Aorta (tissue), 5 donors: Measurements from ENCODE around the gene RNU1-2. TPM values are rescaled to one million over a fixed set of nuclear protein-coding genes. Genes with fewer than 3 reads are reported as not detected.
"Not testable (repeated sequence)": the region's sequence is repeated elsewhere in the genome, so short reads cannot be mapped to it uniquely, and the experiment has no call there.

Experiments used
- ATAC-seq: fragments of 200-7000 bp; cut with Tn5 transposase; one replicate; pipeline ENCODE4 v1.9.1; 2022; ENCODE audit warnings: moderate library complexity; ENCODE audit not compliant: low FRiP score
- DNase-seq, 2 donors: peaks; one replicate each; pipeline ENCODE4 v3.0.0-alpha.2; 2020
- H3K27ac ChIP-seq, 2 donors: one replicate each; pipeline ENCODE4 v1.5.1; 2013; ENCODE audit warnings: low read length in 2 of 2, mild to moderate bottlenecking in 2 of 2, moderate library complexity in 2 of 2, control low read depth in 1 of 2, inconsistent platforms in 1 of 2, low read depth in 1 of 2
- H3K27me3 ChIP-seq, 2 donors: one replicate each; pipeline ENCODE4 v1.6.1; 2013; ENCODE audit warnings: control low read depth in 1 of 2, low read length in 1 of 2, mild to moderate bottlenecking in 1 of 2, moderate library complexity in 1 of 2; ENCODE audit not compliant: insufficient read depth in 2 of 2, control insufficient read depth in 1 of 2
- H3K36me3 ChIP-seq, 2 donors: one replicate each; pipeline ENCODE4 v1.6.1; 2013; ENCODE audit warnings: control low read depth in 1 of 2, low read length in 1 of 2, mild to moderate bottlenecking in 1 of 2; ENCODE audit not compliant: insufficient read depth in 2 of 2, control insufficient read depth in 1 of 2
- H3K4me1 ChIP-seq, 2 donors: one replicate each; pipeline ENCODE4 v1.6.1; 2013; ENCODE audit warnings: low read length in 2 of 2, control low read depth in 1 of 2, mild to moderate bottlenecking in 1 of 2, moderate library complexity in 1 of 2; ENCODE audit not compliant: insufficient read depth in 2 of 2, control insufficient read depth in 1 of 2
- H3K4me3 ChIP-seq, 2 donors: one replicate each; pipeline ENCODE4 v1.5.1; 2013; ENCODE audit warnings: low read length in 2 of 2, control low read depth in 1 of 2, mild to moderate bottlenecking in 1 of 2
- H3K9me3 ChIP-seq: one replicate; pipeline ENCODE4 v1.6.1; 2013; ENCODE audit warnings: mild to moderate bottlenecking, low read length; ENCODE audit not compliant: control insufficient read depth
- WGBS, 2 donors: extraction: QIAGEN DNeasy Blood & Tissue Kit; methylation state at CpG; one replicate each; pipeline ENCODE4 v1.1.7; 2013; 5-methylcytosine and 5-hydroxymethylcytosine counted together
- intact Hi-C, 2 donors: fragments of 100-400 bp; cut with DNase I; formaldehyde crosslinking; loops; one replicate each; pipeline versions ENCODE4 v1.14.2 to v1.15.0; 2022
- polyA plus RNA-seq, 2 donors: library from polyadenylated mRNA; stranded (reverse); fragments of 200-250 nt; gene quantifications; one replicate each; pipeline ENCODE4 v1.2.3, GENCODE V29; 2013
- total RNA-seq, 2 donors: library from RNA; stranded (reverse); fragmentation: NEBNext Ultra II Directional; extraction: Animal tissue kit (Norgen Biotek cat#: 25700); gene quantifications; one replicate each; pipeline ENCODE4 v1.2.1, GENCODE V29; 2021
- donor health status: healthy with polysubstance abuse.
- donor health status: Bipolar disorder and iron deficiency.
- donor health status: DM: no; HTN: no; CAD: no.
- donor health status: DM: no; HTN: no; CAD: no.
- donor health status: DM: yes; HTN: yes; CAD: no.

RNU1-2 gene
- total and polyA plus RNA-seq, 4 donors: 7,231 to 8,154 TPM; not detected in 2

DNA sequence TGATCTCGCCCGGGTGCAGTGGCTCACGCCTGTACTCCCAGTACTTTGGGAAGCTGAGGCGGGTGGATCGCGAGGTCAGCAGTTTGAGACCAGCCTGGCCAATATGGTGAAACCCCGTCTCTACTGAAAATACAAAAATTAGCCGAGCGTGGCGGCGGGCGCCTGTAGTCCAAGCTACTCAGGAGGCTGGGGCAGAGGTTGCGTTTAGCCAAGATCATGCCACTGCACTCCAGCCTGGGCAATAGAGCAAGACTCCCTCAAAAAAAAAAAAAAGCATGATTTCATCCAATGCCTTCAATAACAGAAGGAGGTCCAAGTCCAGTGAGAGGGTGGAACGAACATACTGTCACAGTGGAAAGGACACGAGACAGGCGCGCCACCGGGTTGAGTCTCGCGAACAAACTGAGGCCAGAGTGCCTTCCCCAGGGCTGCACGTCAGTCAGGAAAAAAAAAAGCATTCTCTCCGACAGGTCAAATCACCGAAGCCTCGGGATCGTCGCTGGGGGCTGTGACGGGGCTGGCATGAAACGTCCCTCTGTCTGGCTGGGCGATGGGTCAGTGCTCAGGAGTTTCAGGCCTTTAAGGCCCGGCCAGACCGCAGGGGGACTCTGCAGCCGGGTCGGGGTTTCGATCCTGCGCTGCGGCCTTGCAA lies 17.5 kb downstream of the RNU1-2 start:
- WGBS, 2 donors: 48 to 49% methylated on average over 36 of the region's 36 CpGs
- no peaks in the 10 kb centered on the region for H3K36me3 ChIP-seq
- no peak overlapping the region for H3K27ac ChIP-seq
- DNase-seq (peak in 1 of 2 donors; percentile 77), ATAC-seq (peak; percentile 28)
- no peaks in the 10 kb centered on the region for H3K27me3 ChIP-seq
- H3K9me3 ChIP-seq: no peaks in the 10 kb centered on the region
- intact Hi-C loops: no loop called here
- H3K4me3 ChIP-seq: no peak overlapping the region
- H3K4me1 ChIP-seq: no peaks in the 10 kb centered on the region

DNA sequence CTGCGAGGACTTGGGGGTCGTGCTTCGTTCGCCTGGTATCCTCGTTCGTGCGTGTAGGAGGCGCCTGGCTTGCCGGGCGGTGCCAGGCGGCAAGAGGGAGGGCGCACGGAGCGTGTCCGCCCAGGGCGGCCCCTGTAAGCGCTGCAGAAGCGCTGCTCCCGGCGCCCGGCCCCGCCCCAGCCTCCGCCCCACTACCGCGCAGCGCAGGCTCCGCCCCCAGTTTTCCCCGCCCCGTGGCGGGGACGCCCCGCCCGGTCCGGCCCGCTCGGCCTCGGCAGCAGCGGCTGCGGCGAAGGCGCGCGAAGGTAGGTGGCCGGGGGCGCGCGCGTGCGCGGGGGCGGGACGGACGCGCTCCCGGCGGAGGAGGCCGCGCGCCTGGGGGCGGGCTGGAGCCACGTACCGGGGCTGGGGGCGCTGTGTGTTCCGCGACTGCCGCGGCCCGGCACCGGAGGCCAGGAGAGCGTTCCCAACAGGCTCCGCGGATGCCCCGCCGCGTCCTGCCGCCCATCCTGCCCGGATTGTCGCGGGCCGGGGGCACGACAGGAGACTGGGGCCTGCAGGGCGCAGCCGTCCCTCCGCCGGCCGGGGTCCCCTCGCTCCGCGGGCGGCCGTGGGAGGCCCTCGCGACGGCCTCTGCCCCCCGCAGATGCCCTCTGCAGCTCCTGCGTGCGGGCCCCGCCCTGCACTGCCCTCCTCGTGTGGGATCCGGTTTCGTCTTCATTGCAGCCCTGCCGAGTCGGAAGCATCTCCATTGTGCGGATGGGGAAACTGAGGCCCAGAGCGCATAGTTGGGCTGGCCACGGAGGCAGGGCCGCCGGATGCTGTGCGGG lies 18.3 kb downstream of the RNU1-2 start:
- Histone ChIP-seq H3K9me3 (no peaks in the 10 kb centered on the region), H3K4me3 (peak overlapping the region; percentile 47 to 81), H3K27ac (peak overlapping the region in 1 of 2 donors; percentile 48), H3K36me3 (no peaks in the 10 kb centered on the region), H3K4me1 (no peaks in the 10 kb centered on the region), H3K27me3 (no peaks in the 10 kb centered on the region)
- intact Hi-C loops: no loop called here
- ATAC-seq (peak; percentile 97), DNase-seq (peak; percentile 93 to 98)
- WGBS, 2 donors: 0% methylated on average over 99 to 109 of the region's 109 CpGs

DNA sequence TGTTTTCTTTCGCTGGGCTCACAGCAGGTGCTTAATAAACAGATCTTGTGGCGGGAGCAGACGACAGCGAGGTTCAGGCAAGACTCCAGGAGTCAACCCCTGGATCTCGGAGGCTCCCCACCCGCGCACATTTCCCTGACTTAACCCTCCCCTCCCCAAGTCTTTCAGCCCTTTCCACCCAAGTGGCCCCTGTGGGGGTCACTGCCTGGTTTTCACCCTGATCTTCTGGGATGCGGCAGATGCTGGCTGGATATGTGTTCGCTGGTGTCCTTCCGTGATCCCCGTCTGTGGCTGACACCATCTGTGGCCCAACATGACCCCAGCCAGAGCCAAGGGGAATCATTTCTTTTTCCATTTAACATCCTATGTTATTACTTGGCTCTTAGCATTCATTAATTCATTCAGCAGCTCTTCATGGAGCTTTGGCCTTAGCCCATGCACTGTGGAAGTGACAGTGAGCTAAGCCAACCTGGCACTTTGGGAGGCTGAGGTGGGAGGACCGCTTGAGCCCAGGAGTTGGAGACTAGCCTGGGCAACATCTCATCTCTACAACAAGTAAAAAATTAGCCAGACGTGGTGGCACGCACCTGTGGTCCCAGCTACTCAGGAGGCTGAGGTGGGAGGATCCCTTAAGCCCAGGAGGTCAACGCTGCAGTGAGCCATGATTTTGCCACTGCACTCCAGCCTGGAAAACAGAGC lies 19.3 kb downstream of the RNU1-2 start:
- H3K36me3 ChIP-seq, H3K27me3 ChIP-seq, H3K27ac ChIP-seq, H3K4me3 ChIP-seq, ATAC-seq, intact Hi-C loops, H3K9me3 ChIP-seq, H3K4me1 ChIP-seq: not testable (repeated sequence)
- WGBS, 2 donors: 46 to 51% methylated on average over 15 of the region's 15 CpGs
- peak in 1 of 2 donors; percentile 73 for DNase-seq

DNA sequence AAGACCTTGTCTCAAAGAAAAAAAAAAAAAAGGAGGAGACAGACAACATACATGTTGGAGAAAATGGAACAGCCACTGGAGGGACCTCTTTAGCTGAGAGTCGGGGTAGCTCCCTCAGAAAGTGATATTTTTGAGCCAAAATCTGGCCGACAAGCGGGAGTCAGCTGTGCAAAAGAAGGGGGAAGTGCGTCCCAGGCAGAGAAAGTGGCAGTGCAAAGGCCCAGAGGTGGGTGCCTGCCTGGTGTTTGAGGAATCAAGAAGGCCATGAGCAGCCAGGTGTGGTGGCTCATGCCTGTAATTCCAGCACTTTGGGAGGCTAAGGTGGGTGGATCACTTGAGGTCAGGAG lies 19.8 kb downstream of the RNU1-2 start:
- Histone ChIP-seq H3K4me3 (no peak overlapping the region), H3K27ac (no peak overlapping the region), H3K36me3 (no peaks in the 10 kb centered on the region), H3K27me3 (no peaks in the 10 kb centered on the region), H3K4me1 (no peaks in the 10 kb centered on the region), H3K9me3 (no peaks in the 10 kb centered on the region)
- WGBS, 2 donors: 85 to 86% methylated on average over 4 of the region's 4 CpGs
- ATAC-seq (no peak), DNase-seq (peak in 1 of 2 donors; percentile 56)
- intact Hi-C loops: no loop called here

DNA sequence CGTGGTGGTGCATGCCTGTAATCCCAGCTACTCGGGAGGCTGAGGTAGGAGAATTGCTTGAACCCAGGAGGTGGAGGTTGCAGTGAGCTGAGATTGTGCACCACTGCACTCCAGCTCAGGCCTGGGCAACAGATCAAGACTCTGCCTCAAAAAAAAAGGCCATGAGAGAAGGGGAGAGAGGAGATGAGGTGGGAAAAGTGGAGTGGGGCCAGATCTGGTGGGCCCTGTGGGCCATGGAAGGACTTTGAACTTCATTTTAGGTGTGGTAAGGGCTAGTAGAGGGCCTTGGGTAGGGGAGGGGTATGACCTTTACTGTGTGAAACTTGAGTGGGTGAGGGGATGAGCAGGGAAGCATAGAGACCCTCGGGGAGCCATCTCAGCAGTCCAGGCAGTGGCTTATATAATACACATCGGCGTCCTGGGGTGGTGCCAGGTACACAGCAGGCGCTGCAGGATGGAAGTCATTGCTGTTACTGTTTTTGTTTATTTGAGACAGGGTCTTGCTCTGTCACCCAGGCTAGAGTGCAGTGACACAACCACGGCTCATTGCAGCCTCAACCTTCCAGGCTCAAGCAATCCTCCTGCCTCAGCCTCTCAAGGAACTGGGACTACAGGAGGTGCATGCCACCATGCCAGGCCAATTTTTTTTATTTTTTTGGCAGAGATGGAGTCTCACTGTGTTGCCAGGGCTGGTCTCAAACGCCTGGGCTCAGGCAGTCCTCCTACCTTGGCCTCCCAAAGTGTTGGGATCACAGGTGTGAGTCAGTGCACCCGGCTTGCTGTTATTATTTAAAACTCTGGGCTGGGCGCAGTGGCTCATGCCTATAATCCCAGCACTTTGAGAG lies 20.5 kb downstream of the RNU1-2 start:
- ATAC-seq, H3K27me3 ChIP-seq, H3K36me3 ChIP-seq, H3K27ac ChIP-seq, H3K9me3 ChIP-seq, H3K4me3 ChIP-seq, H3K4me1 ChIP-seq, intact Hi-C loops: not testable (repeated sequence)
- WGBS, 2 donors: 68 to 83% methylated on average over 10 of the region's 10 CpGs
- peak; percentile 21 to 48 for DNase-seq

- H3K4me1 ChIP-seq: no peaks in the 10 kb centered on the region
- DNase-seq (peak; percentile 23 to 33), ATAC-seq (no peak)
- no peaks in the 10 kb centered on the region for H3K27me3 ChIP-seq
- H3K4me3 ChIP-seq: no peak overlapping the region
- H3K36me3 ChIP-seq: no peaks in the 10 kb centered on the region
- no peaks in the 10 kb centered on the region for H3K9me3 ChIP-seq
- no peak overlapping the region for H3K27ac ChIP-seq
- 53 to 74% methylated on average over 3 of the region's 3 CpGs for WGBS, 2 donors
- intact Hi-C loops: no loop called here
These were observed 22.6 kb downstream of the RNU1-2 start for GRCh38 chr1:16918371-16918770.

DNA sequence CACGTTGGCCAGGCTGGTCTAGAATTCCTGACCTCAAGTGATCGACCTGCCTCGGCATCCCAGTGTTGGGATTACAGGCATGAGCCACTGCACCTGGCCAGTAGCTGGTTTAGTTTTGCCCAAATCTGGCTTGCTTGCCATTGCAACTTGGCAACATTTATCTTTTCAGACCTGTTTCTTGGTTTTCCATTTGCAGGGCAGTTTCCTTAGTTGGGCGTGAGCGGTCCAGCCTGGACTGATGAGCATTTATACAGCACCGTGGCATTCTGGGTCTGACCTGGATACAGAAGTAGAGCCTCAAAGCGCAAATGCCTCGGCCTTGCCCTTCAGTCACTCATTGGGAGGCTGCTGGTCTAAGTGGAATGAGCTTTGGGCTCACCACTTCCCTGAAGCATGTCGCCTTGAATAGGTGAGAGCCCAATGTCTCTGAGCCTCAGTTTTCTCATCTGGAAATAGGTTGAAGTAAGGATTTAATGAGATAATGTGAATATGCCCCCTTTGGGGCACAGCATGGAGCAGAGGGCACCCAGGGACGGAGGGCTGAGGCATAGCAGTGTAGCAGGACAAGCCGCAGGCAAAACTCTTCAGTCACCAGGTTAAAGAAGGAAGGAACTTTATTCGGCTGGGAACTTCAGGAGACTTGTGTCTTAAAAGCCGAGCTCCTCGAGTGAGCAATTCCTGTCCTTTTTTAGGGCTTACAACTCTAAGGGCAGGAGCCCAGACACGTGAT lies 23.3 kb downstream of the RNU1-2 start:
- H3K9me3 ChIP-seq, H3K27me3 ChIP-seq, H3K4me1 ChIP-seq, H3K4me3 ChIP-seq, H3K36me3 ChIP-seq, intact Hi-C loops, ATAC-seq, H3K27ac ChIP-seq: not testable (repeated sequence)
- DNase-seq: peak; percentile 14 to 60
- WGBS, 2 donors: 83 to 90% methylated on average over 15 of the region's 15 CpGs

- no peaks in the 10 kb centered on the region for H3K9me3 ChIP-seq
- no peaks in the 10 kb centered on the region for H3K36me3 ChIP-seq
- H3K4me1 ChIP-seq: no peaks in the 10 kb centered on the region
- no peak overlapping the region for H3K4me3 ChIP-seq
- peak; percentile 19 to 74 for DNase-seq
- 87 to 92% methylated on average over 10 of the region's 10 CpGs for WGBS, 2 donors
- H3K27me3 ChIP-seq: no peaks in the 10 kb centered on the region
- no peak overlapping the region for H3K27ac ChIP-seq
- intact Hi-C loops: loop anchor here (2.0 to 10.0 kb wide), 2 partner anchors 38 to 306 kb away; partner anchors contain the start of gene NBPF1 (in 1 of the 2)
- ATAC-seq: no peak
These were observed 25.2 kb downstream of the RNU1-2 start for GRCh38 chr1:16920951-16921350.
